ENCODE data around the gene GPR137B. TPM values are rescaled to one million over a fixed set of nuclear protein-coding genes. Genes with fewer than 3 reads are reported as not detected.
A peak's percentile ranks its signal among the peaks of the same experiment; 100 is the strongest.

The GPR137B gene
- total RNA-seq, 1 experiment from 2014 or later: 1.6 TPM

- H3K36me3 ChIP-seq (replicated peaks; ENCODE audit: control insufficient read depth, insufficient read depth, low read length): no peaks in the 10 kb centered on the region
- H3K27me3 ChIP-seq (ENCODE audit: control insufficient read depth, insufficient read depth, low read length): no peaks in the 10 kb centered on the region
- H3K4me3 ChIP-seq (ENCODE audit: insufficient read depth, low read depth, low read length): no peak overlapping the region
- peak; percentile 70 for DNase-seq
Observed at GRCh38 chr1:236129306-236129705, 13.0 kb upstream of the GPR137B start.

GRCh38 chr1:236130372-236130771 lies 12.0 kb upstream of the GPR137B start:
- Histone ChIP-seq H3K4me3 (ENCODE audit: insufficient read depth, low read depth, low read length) (no peak overlapping the region), H3K36me3 (replicated peaks; ENCODE audit: control insufficient read depth, insufficient read depth, low read length) (no peaks in the 10 kb centered on the region), H3K27me3 (ENCODE audit: control insufficient read depth, insufficient read depth, low read length) (no peaks in the 10 kb centered on the region)
- no peak for DNase-seq

DNA sequence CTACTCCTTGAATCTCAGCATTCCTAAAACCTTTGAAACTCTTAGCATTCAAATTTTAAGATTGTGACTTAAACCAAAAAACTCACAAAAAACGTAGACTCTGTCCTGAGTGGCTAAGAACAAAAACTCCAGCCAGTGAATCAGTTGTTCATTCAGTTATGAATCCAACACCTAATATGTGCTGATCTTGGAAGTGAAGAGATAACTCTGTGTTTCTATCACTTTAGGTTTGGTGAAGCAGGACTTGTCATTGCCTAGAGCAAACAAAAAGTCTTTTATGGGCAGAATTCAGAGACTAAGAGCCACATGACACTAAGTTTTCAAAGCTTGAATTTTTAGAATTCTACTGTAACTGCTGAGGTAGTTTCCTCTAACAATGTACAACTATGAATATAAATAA lies 10.4 kb upstream of the GPR137B start:
- H3K27me3 ChIP-seq (ENCODE audit: control insufficient read depth, insufficient read depth, low read length): no peaks in the 10 kb centered on the region; the same call in 1 of the 2 replicates
- no peak for DNase-seq
- H3K36me3 ChIP-seq (replicated peaks; ENCODE audit: control insufficient read depth, insufficient read depth, low read length): no peaks in the 10 kb centered on the region

DNA sequence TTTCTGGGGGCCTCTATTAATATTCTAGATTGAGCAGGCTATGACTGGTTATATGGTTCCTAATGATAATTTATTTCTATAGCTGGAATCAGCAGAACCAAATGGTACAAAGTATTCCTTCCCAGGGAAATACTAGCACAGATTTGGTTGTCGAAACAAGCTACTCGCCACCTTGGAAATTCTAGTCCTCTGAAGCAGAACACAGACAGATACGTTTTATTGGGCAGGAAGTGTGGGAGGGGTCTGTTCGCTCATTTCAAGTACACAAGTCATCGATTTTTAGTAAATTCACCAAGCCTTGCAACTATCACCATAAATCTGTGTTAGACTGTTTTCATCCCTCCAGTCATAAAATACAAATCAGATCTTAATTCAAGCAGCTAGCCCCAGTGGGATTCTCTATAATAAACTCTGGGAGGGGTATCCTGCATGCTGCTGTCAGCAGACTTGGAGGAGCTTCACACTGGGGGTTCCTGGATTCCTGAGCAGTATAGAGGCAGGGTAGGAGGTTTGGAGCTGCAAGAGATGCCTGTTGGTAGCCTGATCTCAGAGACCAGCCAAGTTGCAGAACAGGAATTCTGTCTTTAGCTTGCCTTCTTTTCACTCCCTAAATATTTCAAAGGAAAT lies 9.8 kb upstream of the GPR137B start:
- H3K27me3 ChIP-seq (ENCODE audit: control insufficient read depth, insufficient read depth, low read length): no peaks in the 10 kb centered on the region; the same call in 1 of the 2 replicates
- H3K4me3 ChIP-seq (ENCODE audit: insufficient read depth, low read depth, low read length): no peak overlapping the region
- no peaks in the 10 kb centered on the region for H3K36me3 ChIP-seq (replicated peaks; ENCODE audit: control insufficient read depth, insufficient read depth, low read length)
- DNase-seq: no peak

More for the DNA sequence above, 10.4 kb upstream of the GPR137B start:
- H3K4me3 ChIP-seq (ENCODE audit: insufficient read depth, low read depth, low read length): no peak overlapping the region

DNA sequence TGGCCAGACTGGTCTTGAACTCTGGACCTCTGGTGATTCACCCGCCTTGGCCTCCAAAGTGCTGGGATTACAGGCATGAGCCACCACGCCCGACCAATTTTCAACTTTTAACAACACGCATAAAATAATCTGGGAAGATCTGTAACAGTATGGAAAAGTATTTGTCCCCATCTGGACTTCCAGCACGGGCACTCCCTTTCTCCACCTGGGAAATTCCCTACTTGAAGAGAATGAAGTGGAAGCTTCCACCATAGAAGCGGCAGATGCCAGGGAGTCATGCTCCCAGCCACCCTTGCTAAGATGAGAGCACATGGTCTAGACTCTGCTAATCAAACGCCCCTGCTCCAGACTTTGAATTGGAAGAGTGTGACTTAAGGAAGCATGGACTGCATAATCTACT lies 9.0 kb upstream of the GPR137B start:
- no peak overlapping the region for H3K4me3 ChIP-seq (ENCODE audit: insufficient read depth, low read depth, low read length)
- peaks cover 5% of the 10 kb centered on the region for H3K27me3 ChIP-seq (ENCODE audit: control insufficient read depth, insufficient read depth, low read length)
- DNase-seq: no peak
- no peaks in the 10 kb centered on the region for H3K36me3 ChIP-seq (replicated peaks; ENCODE audit: control insufficient read depth, insufficient read depth, low read length)

DNA sequence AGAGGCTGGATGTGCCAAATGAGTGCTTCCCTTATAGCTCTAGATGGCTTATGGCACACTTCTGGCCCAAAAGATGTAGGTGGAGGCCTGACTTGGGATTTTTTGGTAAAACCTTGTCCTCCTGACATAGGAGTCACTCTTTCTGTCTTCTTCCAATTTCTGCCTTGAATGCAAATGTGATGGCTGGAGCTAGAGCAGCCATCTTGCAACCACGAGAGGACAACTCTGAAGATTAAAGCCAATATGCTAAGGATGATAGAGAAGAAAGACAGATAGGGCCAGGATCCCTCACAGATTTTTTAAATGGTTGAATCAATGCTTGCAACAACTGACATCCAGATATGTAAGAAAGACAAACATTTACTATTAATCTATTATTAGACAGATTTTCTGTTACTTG lies 8.5 kb upstream of the GPR137B start:
- peaks cover 10% of the 10 kb centered on the region for H3K27me3 ChIP-seq (ENCODE audit: control insufficient read depth, insufficient read depth, low read length)
- H3K4me3 ChIP-seq (ENCODE audit: insufficient read depth, low read depth, low read length): no peak overlapping the region
- DNase-seq: no peak
- H3K36me3 ChIP-seq (replicated peaks; ENCODE audit: control insufficient read depth, insufficient read depth, low read length): no peaks in the 10 kb centered on the region

DNA sequence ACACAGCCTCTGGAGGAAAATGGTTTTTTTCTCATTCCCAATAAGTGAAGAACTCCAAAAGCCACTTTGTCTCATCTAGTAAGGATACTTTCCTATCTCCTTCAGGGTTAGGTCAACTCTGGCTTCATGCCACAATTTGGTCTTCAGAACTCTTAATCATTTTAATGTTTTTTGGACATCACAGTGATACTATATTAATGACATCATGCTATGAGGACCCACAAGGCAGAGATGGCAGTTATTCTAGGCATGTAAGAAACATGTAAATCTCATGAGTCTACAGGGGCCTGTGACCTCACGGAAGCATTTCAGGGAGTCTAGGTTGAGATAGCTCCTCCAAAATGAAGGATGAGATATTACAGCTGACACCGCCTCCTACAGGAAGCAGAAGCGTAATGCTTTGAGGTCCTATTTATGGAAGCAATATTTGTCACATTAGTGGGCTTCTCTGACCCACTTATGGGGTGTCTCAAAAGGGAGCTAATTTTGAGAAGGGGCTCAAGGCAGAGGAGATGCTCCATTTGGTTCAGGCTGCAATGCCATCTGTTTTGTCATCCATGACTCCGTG lies 5.0 kb upstream of the GPR137B start:
- no peaks in the 10 kb centered on the region for H3K36me3 ChIP-seq (replicated peaks; ENCODE audit: control insufficient read depth, insufficient read depth, low read length)
- H3K27me3 ChIP-seq (ENCODE audit: control insufficient read depth, insufficient read depth, low read length): peaks cover 39% of the 10 kb centered on the region
- no peak overlapping the region for H3K4me3 ChIP-seq (ENCODE audit: insufficient read depth, low read depth, low read length)
- peak; percentile 45 for DNase-seq

DNA sequence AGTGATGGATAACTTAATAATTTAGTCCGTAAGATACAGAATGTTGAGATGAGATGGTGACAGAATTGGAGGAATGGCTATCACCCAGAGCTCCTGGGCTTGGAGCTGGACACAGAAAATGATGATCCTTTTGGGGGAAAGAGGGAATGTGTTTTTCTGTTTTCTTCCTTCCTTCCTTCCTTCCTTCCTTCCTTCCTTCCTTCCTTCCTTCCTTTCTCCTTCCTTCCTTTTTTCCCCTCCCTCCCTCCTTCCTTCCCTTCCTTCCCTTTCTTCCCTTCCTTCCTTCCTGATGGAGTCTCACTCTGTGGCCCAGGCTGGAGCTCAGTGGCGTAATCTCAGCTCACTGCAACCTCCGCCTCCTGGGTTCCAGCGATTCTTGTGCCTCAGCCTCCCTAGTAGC lies 2.8 kb upstream of the GPR137B start:
- Histone ChIP-seq H3K4me3 (ENCODE audit: insufficient read depth, low read depth, low read length) (no peak overlapping the region), H3K27me3 (ENCODE audit: control insufficient read depth, insufficient read depth, low read length) (peaks cover 59% of the 10 kb centered on the region), H3K36me3 (replicated peaks; ENCODE audit: control insufficient read depth, insufficient read depth, low read length) (no peaks in the 10 kb centered on the region)
- no peak for DNase-seq

DNA sequence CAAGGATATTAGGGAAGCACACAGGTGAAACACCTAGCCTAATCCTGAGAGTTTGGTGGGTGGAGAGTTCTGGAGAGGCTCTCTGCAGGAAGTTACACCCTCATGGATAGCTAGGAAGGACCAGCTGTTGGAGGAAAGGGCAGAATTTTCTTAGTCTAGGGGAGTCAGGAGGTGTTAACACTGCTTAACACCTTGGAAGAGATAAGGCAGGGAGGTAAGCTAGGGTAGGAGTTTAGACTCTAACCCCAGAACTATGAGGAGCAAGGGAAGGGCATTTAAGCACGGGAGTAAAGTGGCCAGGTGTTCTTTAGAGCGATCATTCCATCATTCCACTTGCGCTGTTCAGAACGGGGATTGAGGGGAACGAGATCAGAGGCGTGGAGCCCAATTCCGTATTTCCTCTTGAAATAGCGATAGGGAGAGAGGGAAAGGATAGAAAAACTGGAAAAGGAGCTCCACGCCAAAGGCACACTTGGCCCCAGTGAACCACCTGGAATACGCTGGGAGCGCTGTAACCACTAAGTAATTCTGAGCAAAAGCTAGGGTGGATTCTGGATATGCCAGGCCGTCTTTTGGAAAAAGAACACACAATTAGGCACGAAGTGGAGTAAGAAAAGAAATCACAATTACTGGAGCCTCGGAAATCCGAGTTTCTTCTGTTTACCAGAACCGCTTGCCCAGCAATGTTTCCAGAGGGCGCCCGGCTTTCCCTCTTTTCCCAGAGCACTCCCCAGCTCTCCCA lies 1.5 kb upstream of the GPR137B start:
- peaks cover 62% of the 10 kb centered on the region for H3K27me3 ChIP-seq (ENCODE audit: control insufficient read depth, insufficient read depth, low read length)
- H3K36me3 ChIP-seq (replicated peaks; ENCODE audit: control insufficient read depth, insufficient read depth, low read length): no peaks in the 10 kb centered on the region
- peak overlapping the region; percentile 57 for H3K4me3 ChIP-seq (ENCODE audit: insufficient read depth, low read depth, low read length)
- DNase-seq: peak; percentile 46

- H3K27me3 ChIP-seq (ENCODE audit: control insufficient read depth, insufficient read depth, low read length): peaks cover 62% of the 10 kb centered on the region
- no peaks in the 10 kb centered on the region for H3K36me3 ChIP-seq (replicated peaks; ENCODE audit: control insufficient read depth, insufficient read depth, low read length)
- DNase-seq: peak; percentile 96
- H3K4me3 ChIP-seq (ENCODE audit: insufficient read depth, low read depth, low read length): peak overlapping the region; percentile 57
Observed at GRCh38 chr1:236141447-236142252, 689 bp upstream of the GPR137B start.

DNA sequence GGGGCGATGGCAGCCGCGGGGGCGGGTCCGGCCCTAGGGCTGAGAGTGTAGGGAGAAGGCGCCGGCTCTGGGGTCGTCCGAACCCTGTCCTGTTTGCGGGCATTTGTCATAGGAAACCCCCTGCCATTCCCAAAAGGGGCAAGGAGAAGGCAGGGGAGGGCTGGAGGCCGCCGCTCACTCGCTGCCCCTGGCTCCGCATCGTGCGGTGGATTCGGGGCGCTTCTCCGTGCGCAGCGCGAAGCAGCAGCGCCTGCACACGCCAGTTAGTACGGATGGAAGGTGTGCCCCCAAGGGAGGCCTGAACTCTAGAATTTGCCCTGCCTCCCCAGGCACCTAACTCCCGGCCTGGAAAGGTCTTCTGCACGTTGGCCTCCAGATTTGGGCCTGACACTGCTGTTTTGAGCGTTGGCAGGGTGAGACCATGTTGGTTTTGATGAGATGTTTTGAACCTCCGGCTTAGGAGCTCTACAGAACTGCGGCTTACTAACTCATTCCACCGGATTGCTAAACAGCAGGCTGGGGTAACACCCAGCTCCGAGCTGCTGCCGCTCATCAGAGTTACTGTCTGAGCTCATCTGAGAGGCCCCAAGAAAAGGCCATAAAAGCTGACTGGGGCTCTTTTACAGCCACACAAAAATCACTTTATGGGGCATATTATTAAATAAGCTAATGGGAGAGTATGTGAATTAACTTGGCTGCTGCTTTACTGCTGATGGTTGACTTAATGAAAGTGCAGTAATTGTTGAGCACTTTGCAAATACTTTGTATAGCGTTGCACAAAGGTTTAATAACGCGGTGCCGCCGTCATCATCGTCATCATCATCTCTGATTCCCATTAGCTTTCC lies 987 bp downstream of the GPR137B start:
- Histone ChIP-seq H3K4me3 (ENCODE audit: insufficient read depth, low read depth, low read length) (peak overlapping the region; percentile 71), H3K27me3 (ENCODE audit: control insufficient read depth, insufficient read depth, low read length) (peaks cover 57% of the 10 kb centered on the region), H3K36me3 (replicated peaks; ENCODE audit: control insufficient read depth, insufficient read depth, low read length) (no peaks in the 10 kb centered on the region)
- peak; percentile 76 for DNase-seq

GRCh38 chr1:236144033-236144432 lies 1.7 kb downstream of the GPR137B start:
- Histone ChIP-seq H3K27me3 (ENCODE audit: control insufficient read depth, insufficient read depth, low read length) (peaks cover 51% of the 10 kb centered on the region), H3K36me3 (replicated peaks; ENCODE audit: control insufficient read depth, insufficient read depth, low read length) (no peaks in the 10 kb centered on the region), H3K4me3 (ENCODE audit: insufficient read depth, low read depth, low read length) (no peak overlapping the region)
- no peak for DNase-seq

DNA sequence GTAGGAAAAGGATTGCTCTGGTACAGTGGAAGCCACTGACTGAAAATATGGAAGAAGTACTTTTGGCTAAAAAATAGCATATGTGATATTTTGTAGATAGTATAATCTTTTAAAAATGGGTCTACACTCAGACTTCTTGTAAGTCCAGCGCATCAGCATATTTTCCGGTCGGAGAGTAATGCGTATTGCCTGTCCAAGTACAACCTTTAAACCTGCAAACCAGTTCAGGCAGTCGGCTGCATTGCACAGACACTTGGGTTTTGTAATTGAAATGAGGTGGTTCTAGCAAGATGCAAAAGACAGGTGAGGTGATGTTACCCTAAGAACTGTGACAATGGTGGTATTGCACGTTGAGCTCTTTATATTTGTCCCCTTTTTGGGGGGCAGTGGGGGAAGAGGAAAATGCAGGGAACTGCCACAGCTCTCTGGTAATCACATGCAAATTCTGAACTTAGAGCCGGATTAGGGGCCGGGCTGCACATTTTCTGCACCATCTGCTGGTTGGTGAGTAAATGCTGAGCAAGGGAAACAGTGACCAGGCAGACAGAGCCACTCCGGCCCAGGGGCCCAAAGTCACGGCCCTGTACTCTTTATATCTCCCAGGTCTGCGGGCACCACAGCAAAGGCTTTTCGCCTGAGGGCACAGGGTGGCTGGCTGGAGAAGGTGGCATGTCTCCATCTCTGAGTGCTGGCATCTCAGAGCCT lies 2.3 kb downstream of the GPR137B start:
- DNase-seq: peak; percentile 45
- Histone ChIP-seq H3K27me3 (ENCODE audit: control insufficient read depth, insufficient read depth, low read length) (peaks cover 45% of the 10 kb centered on the region), H3K4me3 (ENCODE audit: insufficient read depth, low read depth, low read length) (no peak overlapping the region), H3K36me3 (replicated peaks; ENCODE audit: control insufficient read depth, insufficient read depth, low read length) (no peaks in the 10 kb centered on the region)
